ENCODE measurements around the gene CPNE7.

The CPNE7 gene

GRCh38 chr16:89548344-89549006 lies 27.1 kb upstream of the CPNE7 start:
- in situ Hi-C loops (cut with HindIII; ENCODE audit: low sequenced_read_pairs) = no loop called here

- in situ Hi-C loops (cut with HindIII; ENCODE audit: low sequenced_read_pairs) = no loop called here
These were observed 26.4 kb upstream of the CPNE7 start for GRCh38 chr16:89549007-89549700.

GRCh38 chr16:89550421-89551007 lies 25.0 kb upstream of the CPNE7 start:
- in situ Hi-C loops (cut with HindIII; ENCODE audit: low sequenced_read_pairs) = loop anchor here (5.0 kb wide), 1 partner anchor 43 kb away; the partner anchor contains the start of gene SPG7

DNA sequence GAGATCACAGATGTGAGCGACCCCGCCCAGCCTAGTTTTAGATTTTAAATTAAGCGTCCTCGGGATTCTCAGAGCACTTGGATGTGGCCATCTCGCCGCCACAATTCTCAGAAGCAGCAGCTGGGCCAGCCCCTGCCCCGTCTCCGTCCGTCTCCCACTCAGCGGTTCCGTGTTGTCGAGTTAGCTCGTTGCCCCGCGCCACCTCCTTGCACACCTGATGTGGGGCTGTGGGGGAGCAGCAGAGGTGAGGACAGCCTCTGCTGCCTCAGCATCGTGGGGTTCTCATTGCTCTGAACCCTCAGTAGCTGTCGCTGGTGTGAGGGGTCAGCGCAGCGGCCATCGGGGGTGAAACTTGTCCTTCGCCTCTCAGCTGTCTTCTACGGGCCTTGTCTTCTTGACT lies 23.2 kb upstream of the CPNE7 start:
- in situ Hi-C loops (cut with HindIII; ENCODE audit: low sequenced_read_pairs) = loop anchor here (5.0 kb wide), 1 partner anchor 45 kb away; the partner anchor contains the start of gene SPG7

GRCh38 chr16:89552913-89553312 lies 22.6 kb upstream of the CPNE7 start:
- in situ Hi-C loops (cut with HindIII; ENCODE audit: low sequenced_read_pairs) = loop anchor here (5.0 kb wide), 1 partner anchor 46 kb away; the partner anchor contains the start of gene SPG7

GRCh38 chr16:89553733-89554132 lies 21.8 kb upstream of the CPNE7 start:
- in situ Hi-C loops (cut with HindIII; ENCODE audit: low sequenced_read_pairs) = loop anchor here (5.0 kb wide), 1 partner anchor 46 kb away; the partner anchor contains the start of gene SPG7

- in situ Hi-C loops (cut with HindIII; ENCODE audit: low sequenced_read_pairs) = loop anchor here (5.0 kb wide), 1 partner anchor 47 kb away; the partner anchor contains the start of gene SPG7
These were observed 21.2 kb upstream of the CPNE7 start for GRCh38 chr16:89554343-89554742.

DNA sequence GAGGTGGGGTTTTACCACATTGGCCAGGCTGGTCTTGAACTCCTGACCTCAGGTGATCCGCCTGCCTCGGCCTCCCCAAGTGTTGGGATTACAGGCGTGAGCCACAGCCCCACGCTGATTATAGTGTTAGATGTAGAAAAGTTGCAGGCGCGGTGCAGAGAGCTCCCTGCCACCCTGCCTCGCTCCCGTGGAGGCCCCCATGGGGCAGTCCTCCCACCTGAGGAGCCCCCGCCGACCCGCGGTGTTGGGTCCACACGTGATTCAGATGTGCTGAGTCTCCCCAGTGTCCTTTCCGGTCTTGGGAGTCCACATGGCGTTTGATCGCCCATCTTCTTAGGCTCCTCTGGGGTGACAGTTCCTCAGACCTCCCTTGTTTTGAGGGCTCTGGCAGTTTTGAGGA lies 20.3 kb upstream of the CPNE7 start:
- in situ Hi-C loops (cut with HindIII; ENCODE audit: low sequenced_read_pairs) = no loop called here

DNA sequence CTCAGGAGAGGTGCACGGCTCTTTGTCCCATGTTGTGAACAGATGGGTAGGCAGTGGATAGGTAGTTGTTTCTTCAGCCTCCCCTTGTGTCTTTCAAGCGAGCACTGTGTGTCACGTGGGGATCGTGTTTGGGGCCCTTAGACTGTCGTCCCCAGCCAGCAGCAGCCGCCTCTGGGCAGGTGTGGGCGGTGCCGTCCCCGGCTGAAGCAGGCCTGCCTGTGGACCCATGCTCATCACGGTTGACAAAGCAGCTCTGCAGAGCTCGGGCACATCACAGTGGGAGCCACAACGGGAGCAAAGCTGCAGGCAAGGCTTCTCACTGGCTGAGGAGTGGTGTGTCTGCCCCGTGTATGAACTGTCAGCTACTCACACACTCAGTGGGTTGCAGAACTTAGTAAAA lies 19.8 kb upstream of the CPNE7 start:
- in situ Hi-C loops (cut with HindIII; ENCODE audit: low sequenced_read_pairs) = no loop called here

DNA sequence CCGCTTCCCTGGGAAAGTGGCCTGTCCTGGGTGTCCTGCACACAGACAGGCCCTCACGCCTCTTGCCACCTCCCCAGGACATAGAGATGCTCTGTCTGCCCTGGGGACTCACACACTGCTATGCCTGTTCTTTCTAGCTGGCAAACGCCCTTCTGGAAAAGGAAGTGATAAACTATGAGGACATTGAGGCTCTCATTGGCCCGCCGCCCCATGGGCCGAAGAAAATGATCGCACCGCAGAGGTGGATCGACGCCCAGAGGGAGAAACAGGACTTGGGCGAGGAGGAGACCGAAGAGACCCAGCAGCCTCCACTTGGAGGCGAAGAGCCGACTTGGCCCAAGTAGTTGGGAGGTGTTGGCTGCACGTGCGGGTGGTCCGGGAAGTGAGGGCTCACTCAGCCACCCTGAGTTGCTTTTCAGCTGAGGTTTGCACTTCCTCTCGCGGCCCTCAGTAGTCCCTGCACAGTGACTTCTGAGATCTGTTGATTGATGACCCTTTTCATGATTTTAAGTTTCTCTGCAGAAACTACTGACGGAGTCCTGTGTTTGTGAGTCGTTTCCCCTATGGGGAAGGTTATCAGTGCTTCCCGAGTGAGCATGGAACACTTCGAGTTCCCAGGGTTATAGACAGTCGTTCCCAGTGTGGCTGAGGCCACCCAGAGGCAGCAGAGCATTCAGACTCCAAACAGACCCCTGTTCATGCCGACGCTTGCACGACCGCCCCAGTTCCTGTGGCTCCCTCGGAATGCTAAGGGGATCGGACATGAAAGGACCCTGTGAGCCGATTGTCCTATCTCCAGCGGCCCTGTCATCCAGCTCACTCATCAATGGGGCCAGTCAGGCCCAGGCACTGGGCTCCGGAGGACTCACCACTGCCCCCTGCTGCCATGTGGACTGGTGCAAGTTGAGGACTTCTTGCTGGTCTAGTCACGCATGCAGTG lies 18.5 kb upstream of the CPNE7 start:
- in situ Hi-C loops (cut with HindIII; ENCODE audit: low sequenced_read_pairs) = no loop called here

- in situ Hi-C loops (cut with HindIII; ENCODE audit: low sequenced_read_pairs) = no loop called here
These were observed 17.7 kb upstream of the CPNE7 start for GRCh38 chr16:89557690-89558490.

DNA sequence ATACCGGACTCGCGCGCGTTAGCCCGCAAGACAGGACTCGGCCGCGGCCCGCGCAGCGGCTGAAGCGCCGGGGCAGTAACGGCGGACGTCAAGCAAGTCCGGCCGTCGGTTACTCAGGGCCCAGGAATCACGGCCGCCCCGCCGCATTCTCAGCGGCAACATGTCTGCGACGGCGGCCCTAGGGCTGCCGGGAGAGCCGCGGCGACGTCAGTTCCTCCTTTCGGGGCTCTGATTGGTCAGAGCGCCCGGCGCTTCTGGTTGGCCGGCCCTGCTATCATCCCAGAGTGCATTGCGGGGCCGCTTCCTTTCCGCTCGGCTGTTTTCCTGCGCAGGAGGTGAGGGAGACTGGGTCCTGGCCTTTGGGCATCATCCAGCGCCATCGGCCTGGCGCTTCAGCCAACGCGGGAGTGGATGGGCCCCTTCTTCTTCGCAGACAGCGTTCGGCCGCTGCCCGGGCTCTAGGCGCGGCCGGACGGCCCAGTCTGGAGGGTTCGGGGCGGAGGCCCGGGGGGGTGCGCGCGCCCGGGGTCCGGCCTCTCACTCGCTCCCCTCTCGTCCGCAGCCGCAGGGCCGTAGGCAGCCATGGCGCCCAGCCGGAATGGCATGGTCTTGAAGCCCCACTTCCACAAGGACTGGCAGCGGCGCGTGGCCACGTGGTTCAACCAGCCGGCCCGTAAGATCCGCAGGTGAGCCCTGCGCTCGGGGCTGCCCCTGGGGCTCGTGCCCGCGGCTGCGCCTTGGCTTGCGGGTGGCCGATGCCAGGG lies 15.0 kb upstream of the CPNE7 start, which contains the start of gene RPL13:
Gene RPL13 (plus strand): TSS at position 305 of the 764 bp plus-strand sequence. CDS start 278 bp downstream, at position 583.
- in situ Hi-C loops (cut with HindIII; ENCODE audit: low sequenced_read_pairs) = loop anchor here (5.0 kb wide), 1 partner anchor 152 kb away; no protein-coding TSS in a partner anchor

- in situ Hi-C loops (cut with HindIII; ENCODE audit: low sequenced_read_pairs) = loop anchor here (5.0 kb wide), 1 partner anchor 151 kb away; no protein-coding TSS in a partner anchor
These were observed 14.2 kb upstream of the CPNE7 start for GRCh38 chr16:89561142-89561883.

DNA sequence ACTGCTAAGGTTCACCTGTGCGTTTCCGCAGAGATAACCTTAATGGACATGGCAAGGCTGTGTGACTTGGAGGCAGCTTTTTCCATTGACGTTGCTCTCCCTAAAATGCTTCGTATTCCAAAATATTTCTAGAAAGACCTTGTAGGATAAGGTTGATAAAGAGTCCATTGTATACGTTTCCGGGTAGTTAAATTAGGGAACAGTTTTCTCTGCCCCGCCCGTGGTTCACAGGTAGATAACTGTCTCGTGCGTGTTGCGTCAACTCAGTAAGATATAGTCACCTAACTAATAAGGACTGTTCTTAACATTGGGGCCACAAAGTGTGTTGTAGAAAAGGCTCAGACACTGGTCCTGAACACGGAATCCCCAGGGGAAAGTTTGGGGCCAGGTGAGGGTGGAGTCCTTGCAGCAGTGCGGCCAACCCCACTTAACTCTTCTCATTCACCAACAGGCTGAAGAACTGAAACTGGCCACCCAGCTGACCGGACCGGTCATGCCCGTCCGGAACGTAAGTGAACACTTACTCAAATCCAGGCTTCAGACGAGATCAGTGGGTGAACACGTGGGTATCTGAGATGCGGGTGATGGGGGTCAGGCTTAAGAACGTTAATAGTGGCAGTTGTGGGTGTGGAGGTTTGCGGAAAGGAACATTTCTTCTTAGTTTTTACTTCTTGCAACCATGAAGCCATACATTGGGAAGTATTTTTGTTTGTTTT lies 13.5 kb upstream of the CPNE7 start:
- in situ Hi-C loops (cut with HindIII; ENCODE audit: low sequenced_read_pairs) = loop anchor here (5.0 kb wide), 1 partner anchor 150 kb away; no protein-coding TSS in a partner anchor

DNA sequence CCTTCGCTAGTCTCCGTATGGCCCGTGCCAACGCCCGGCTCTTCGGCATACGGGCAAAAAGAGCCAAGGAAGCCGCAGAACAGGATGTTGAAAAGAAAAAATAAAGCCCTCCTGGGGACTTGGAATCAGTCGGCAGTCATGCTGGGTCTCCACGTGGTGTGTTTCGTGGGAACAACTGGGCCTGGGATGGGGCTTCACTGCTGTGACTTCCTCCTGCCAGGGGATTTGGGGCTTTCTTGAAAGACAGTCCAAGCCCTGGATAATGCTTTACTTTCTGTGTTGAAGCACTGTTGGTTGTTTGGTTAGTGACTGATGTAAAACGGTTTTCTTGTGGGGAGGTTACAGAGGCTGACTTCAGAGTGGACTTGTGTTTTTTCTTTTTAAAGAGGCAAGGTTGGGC lies 12.6 kb upstream of the CPNE7 start:
- in situ Hi-C loops (cut with HindIII; ENCODE audit: low sequenced_read_pairs) = loop anchor here (5.0 kb wide), 1 partner anchor 149 kb away; no protein-coding TSS in a partner anchor

- in situ Hi-C loops (cut with HindIII; ENCODE audit: low sequenced_read_pairs) = loop anchor here (5.0 kb wide), 1 partner anchor 148 kb away; no protein-coding TSS in a partner anchor
These were observed 11.7 kb upstream of the CPNE7 start for GRCh38 chr16:89563639-89564392.
